ENCODE results near the gene TOX2. TPM values are rescaled to one million over a fixed set of nuclear protein-coding genes. Genes with fewer than 3 reads are reported as not detected.

The TOX2 gene
- total and polyA plus RNA-seq, 10 donors = 1.1 to 6.4 (median 5.0) TPM

- DNase-seq = no peak
- Histone ChIP-seq H3K4me3 (no peak overlapping the region), H3K9me3 (no peaks in the 10 kb centered on the region), H3K27me3 (replicated peaks in 1 of 7) (peaks cover 0 to 38% (median 0%) of the 10 kb centered on the region in 7 donors), H3K36me3 (no peaks in the 10 kb centered on the region), H3K27ac (no peak overlapping the region), H3K4me1 (no peaks in the 10 kb centered on the region)
- TF ChIP-seq POLR2AphosphoS5 (IDR thresholded peaks at IDR 0.05) = no peak
- TF ChIP-seq CTCF (IDR thresholded peaks at IDR 0.05 in 8 of 11, conservative IDR thresholded peaks at IDR 0.05 in 3 of 11) = no peak
- TF ChIP-seq POLR2A (IDR thresholded peaks at IDR 0.05) = no peak
- WGBS, 5 donors = 89 to 100% (median 95%) methylated on average over 1 of the region's 1 CpG
- intact Hi-C loops (cut with DNase I; ENCODE audit: low total_unique reads) = no loop called here
Observed at GRCh38 chr20:44002861-44003260, 88.2 kb downstream of the TOX2 start.

DNA sequence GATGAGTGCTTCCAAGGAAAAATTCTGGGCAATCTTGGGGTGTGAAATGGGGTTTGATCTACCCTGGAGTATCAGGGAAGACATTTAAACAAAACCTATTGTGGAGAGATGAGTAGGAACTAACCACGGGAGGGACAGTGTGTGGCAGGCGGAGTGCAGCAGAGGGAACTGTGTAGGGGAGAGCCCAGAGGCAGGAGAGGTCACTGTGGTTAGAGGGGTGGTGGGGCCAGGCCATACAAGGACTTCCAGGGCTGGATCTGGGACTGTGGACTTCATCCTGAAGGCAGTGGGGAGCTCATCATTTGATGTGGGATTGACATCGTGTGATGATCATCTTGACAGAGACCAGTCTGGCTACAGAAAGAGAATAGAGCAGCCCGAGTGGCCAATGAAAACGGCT lies 89.0 kb downstream of the TOX2 start:
- no peak for DNase-seq
- no peak overlapping the region for H3K27ac ChIP-seq
- intact Hi-C loops (cut with DNase I; ENCODE audit: low total_unique reads) = no loop called here
- H3K4me1 ChIP-seq = no peaks in the 10 kb centered on the region
- TF ChIP-seq POLR2A (IDR thresholded peaks at IDR 0.05) (no peak), CTCF (IDR thresholded peaks at IDR 0.05 in 8 of 11, conservative IDR thresholded peaks at IDR 0.05 in 3 of 11) (no peak), POLR2AphosphoS5 (IDR thresholded peaks at IDR 0.05) (no peak)
- H3K27me3 ChIP-seq (replicated peaks in 1 of 7) = peaks cover 0 to 38% (median 0%) of the 10 kb centered on the region in 7 donors
- no peaks in the 10 kb centered on the region for H3K9me3 ChIP-seq
- H3K4me3 ChIP-seq = no peak overlapping the region
- WGBS, 5 donors = 78 to 89% (median 82%) methylated on average over 5 of the region's 5 CpGs
- no peaks in the 10 kb centered on the region for H3K36me3 ChIP-seq

- intact Hi-C loops (cut with DNase I; ENCODE audit: low total_unique reads) = no loop called here
- H3K9me3 ChIP-seq = no peaks in the 10 kb centered on the region
- no peaks in the 10 kb centered on the region for H3K4me1 ChIP-seq
- H3K36me3 ChIP-seq = no peaks in the 10 kb centered on the region
- no peak for DNase-seq
- no peak overlapping the region for H3K4me3 ChIP-seq
- peaks cover 0 to 38% (median 0%) of the 10 kb centered on the region in 7 donors for H3K27me3 ChIP-seq (replicated peaks in 1 of 7)
- WGBS, 5 donors = 64 to 87% (median 82%) methylated on average over 4 of the region's 4 CpGs
- no peak overlapping the region for H3K27ac ChIP-seq
- no peak for TF ChIP-seq CTCF (IDR thresholded peaks at IDR 0.05 in 8 of 11, conservative IDR thresholded peaks at IDR 0.05 in 3 of 11)
- TF ChIP-seq POLR2A (IDR thresholded peaks at IDR 0.05) = no peak
- TF ChIP-seq POLR2AphosphoS5 (IDR thresholded peaks at IDR 0.05) = no peak
Observed at GRCh38 chr20:44004306-44004915, 89.8 kb downstream of the TOX2 start.

DNA sequence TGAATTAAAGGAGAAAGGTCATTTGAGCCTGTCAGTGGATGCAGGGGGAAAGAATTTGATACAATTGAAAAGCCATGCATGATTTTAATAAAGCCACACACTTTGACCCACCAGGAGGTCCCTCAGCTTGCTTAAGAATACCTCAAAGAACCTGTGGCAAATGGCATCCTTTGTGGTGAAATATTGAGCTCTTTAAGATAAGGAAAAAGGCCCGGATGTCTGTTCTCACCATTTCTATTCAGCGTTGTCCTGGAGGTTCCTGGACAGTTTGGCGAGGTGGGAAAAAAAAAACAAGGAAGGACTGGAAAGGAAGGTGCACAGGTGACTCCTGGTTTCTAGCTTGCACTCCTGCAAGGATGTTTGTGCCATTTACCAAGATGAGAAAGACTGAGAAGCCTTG lies 91.0 kb downstream of the TOX2 start:
- no peak for TF ChIP-seq POLR2AphosphoS5 (IDR thresholded peaks at IDR 0.05)
- TF ChIP-seq CTCF (IDR thresholded peaks at IDR 0.05 in 8 of 11, conservative IDR thresholded peaks at IDR 0.05 in 3 of 11) = no peak
- TF ChIP-seq POLR2A (IDR thresholded peaks at IDR 0.05) = no peak
- 76 to 83% (median 80%) methylated on average over 3 of the region's 3 CpGs for WGBS, 5 donors
- no peaks in the 10 kb centered on the region for H3K36me3 ChIP-seq
- no peak overlapping the region for H3K27ac ChIP-seq
- H3K9me3 ChIP-seq = no peaks in the 10 kb centered on the region
- H3K4me3 ChIP-seq = no peak overlapping the region
- peaks cover 0 to 3% (median under 1%) of the 10 kb centered on the region in 6 donors for H3K4me1 ChIP-seq
- intact Hi-C loops (cut with DNase I; ENCODE audit: low total_unique reads) = no loop called here
- peaks cover 0 to 26% (median 0%) of the 10 kb centered on the region in 7 donors for H3K27me3 ChIP-seq (replicated peaks in 1 of 7)
- no peak for DNase-seq
